Thoracic aorta (tissue), 2 donors: ENCODE measurements around the gene ZFY. TPM values are rescaled to one million over a fixed set of nuclear protein-coding genes. Genes with fewer than 3 reads are reported as not detected.
"Not testable (repeated sequence)": the region's sequence is repeated elsewhere in the genome, so short reads cannot be mapped to it uniquely, and the experiment has no call there.

Experiments
- ATAC-seq: fragments of 150-250 bp; one replicate; pipeline ENCODE4 v1.8.0; 2017; ENCODE audit warnings: low read depth; ENCODE audit not compliant: insufficient number of reproducible peaks, low FRiP score
- DNase-seq: peaks from one replicate; pipeline ENCODE4 v3.0.0-alpha.2; 2020; ENCODE audit warnings: low spot score
- H3K27ac ChIP-seq, 2 donors: fragments of 200-600 bp; sonication (generic); 1 replicate in 1 of 2; 2 replicates in 1 of 2; pipeline ENCODE4 v1.5.1; 2016; ENCODE audit warnings: mild to moderate bottlenecking in 2 of 2, moderate library complexity in 2 of 2
- H3K27me3 ChIP-seq: fragments of 200-600 bp; sonication (generic); replicated peaks from 2 replicates; pipeline ENCODE4 v1.6.0; 2016; ENCODE audit warnings: mild to moderate bottlenecking; ENCODE audit not compliant: insufficient read depth
- H3K36me3 ChIP-seq: fragments of 200-600 bp; sonication (generic); one replicate; pipeline ENCODE4 v1.5.1; 2016
- H3K4me1 ChIP-seq, 2 donors: fragments of 200-600 bp; sonication (generic); 1 replicate in 1 of 2; 2 replicates in 1 of 2; pipeline versions ENCODE4 v1.5.1 to v1.6.0; 2016; ENCODE audit warnings: low read depth in 2 of 2, mild to moderate bottlenecking in 1 of 2; ENCODE audit not compliant: control insufficient read depth in 1 of 2
- H3K4me3 ChIP-seq: fragments of 200-600 bp; sonication (generic); 2 replicates; pipeline ENCODE4 v1.5.1; 2016; ENCODE audit warnings: mild to moderate bottlenecking
- H3K9me3 ChIP-seq: fragments of 200-600 bp; sonication (generic); 2 replicates; pipeline ENCODE4 v1.5.1; 2016
- CTCF ChIP-seq: fragments of 200-600 bp; sonication (generic); IDR thresholded peaks from one replicate; pipeline ENCODE4 v1.5.1; 2019; ENCODE audit warnings: antibody characterized with exemption
- total RNA-seq, 2 donors: library from RNA; depleted of rRNA; stranded (reverse); fragments of >200 nt; gene quantifications; one replicate each; pipeline versions ENCODE4 v1.1.0 to v1.2.3, GENCODE V29; 2016

The ZFY gene
- total RNA-seq, 2 donors from 2014 or later: 13.1 to 14.0 TPM

DNA sequence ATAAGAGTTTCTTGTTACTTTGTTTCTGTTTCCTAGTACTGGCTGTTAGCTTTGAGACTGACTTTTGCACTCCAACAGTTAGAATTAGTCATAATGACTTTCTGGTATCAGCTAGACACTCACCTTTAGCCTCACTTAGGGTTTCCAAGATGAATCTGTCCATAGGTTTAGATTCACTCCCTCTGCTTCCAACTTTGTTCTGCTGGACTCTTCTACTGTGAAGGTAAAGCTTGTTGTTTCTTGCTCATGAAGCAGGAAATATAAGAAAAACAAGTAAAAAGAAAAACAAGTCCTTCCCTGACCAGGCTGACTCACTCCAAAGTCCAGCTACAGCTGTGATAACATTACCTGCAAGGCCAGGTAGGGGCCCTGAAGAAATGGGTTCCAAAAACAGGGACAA is 67.0 kb downstream of the ZFY start:
- DNase-seq (no peak), ATAC-seq (no peak)
- Histone ChIP-seq H3K9me3 (no peaks in the 10 kb centered on the region), H3K27me3 (no peaks in the 10 kb centered on the region), H3K27ac (peak overlapping the region; percentile 84 to 85), H3K4me3 (peak overlapping the region; percentile 68), H3K4me1 (peaks cover 3 to 38% of the 10 kb centered on the region in 2 donors), H3K36me3 (no peaks in the 10 kb centered on the region)
- no peak for TF ChIP-seq CTCF

DNA sequence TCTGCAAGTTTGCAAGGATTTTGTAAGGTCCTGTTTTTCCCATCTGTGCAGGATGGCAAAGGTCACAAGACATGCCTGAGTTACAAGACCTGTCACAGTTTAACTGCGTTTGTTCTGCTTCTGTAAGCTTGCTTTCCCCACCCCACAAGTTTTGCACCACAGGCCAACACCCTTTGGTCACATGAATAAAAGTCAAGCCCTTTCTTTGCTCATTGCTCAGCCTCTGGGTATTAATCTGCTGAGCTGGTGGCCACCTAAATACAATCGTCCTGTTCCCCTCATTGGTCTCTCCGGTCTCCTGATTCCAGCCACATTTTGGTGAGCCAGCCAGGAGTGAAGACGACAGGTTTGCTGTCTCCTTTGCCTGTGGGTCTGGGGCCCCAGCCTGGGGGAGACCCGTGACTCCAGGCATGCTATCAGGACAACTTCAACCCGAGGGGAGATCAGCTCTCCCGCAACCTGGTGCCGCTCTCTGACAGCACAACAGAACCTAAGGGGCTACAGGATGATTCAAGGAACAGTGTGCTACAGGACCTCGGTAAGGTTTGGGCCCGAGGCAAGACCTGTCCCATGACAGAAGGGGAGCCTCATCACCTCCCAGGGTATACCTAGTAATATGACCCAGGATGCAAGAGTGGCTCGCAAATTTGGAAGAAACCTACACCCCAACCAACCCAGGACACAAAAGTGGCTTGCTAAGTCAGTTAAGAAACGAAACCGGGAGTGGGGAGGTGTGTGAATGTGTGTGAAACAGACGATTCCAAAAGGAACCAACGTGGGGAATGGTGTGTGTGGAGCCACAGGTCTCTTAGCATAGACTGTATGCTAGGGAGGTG is 67.7 kb downstream of the ZFY start:
- Histone ChIP-seq H3K4me3 (peak overlapping the region; percentile 68), H3K27ac (peak overlapping the region; percentile 84 to 85), H3K36me3 (no peaks in the 10 kb centered on the region), H3K9me3 (no peaks in the 10 kb centered on the region), H3K4me1 (peaks cover 3 to 38% of the 10 kb centered on the region in 2 donors), H3K27me3 (no peaks in the 10 kb centered on the region)
- DNase-seq: no peak
- ATAC-seq: no peak
- TF ChIP-seq CTCF: no peak

- Histone ChIP-seq H3K4me1 (peaks cover 3 to 38% of the 10 kb centered on the region in 2 donors), H3K27me3 (no peaks in the 10 kb centered on the region), H3K27ac (peak overlapping the region; percentile 84 to 85), H3K36me3 (no peaks in the 10 kb centered on the region), H3K4me3 (peak overlapping the region; percentile 68), H3K9me3 (no peaks in the 10 kb centered on the region)
- ATAC-seq (no peak), DNase-seq (no peak)
- no peak for TF ChIP-seq CTCF
Measured at GRCh38 chrY:3003516-3003830, 68.3 kb downstream of the ZFY start.

DNA sequence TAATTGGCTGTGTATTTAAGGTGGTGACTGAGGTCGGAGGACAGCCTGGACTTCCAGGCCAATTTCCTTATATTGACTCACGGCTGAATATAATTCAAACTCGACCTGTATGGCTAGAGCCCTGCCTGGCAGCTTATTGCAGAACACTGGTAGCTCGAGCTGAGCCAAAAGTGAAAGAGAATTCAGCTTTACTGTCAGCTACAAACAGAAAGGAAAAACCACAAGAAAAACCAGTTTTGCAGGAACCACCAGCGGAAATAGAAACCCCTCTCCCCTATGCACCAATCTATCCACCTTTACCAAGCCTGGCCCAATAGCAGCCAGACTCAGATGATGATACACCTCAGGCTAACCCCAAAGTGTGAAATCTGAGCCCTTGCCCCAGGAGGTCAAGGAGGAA is 68.7 kb downstream of the ZFY start:
- H3K4me3 ChIP-seq: peak overlapping the region; percentile 68
- DNase-seq (no peak), ATAC-seq (no peak)
- peak overlapping the region; percentile 84 to 85 for H3K27ac ChIP-seq
- peaks cover 3 to 38% of the 10 kb centered on the region in 2 donors for H3K4me1 ChIP-seq
- TF ChIP-seq CTCF: no peak
- no peaks in the 10 kb centered on the region for H3K36me3 ChIP-seq
- H3K27me3 ChIP-seq: no peaks in the 10 kb centered on the region
- no peaks in the 10 kb centered on the region for H3K9me3 ChIP-seq

- peak overlapping the region in 1 of 2 donors; percentile 85 for H3K27ac ChIP-seq
- not testable (repeated sequence) for ATAC-seq, H3K27me3 ChIP-seq, H3K9me3 ChIP-seq, DNase-seq, H3K36me3 ChIP-seq
- peak overlapping the region; percentile 68 for H3K4me3 ChIP-seq
- H3K4me1 ChIP-seq: peaks cover 3 to 32% of the 10 kb centered on the region in 2 donors
Measured at GRCh38 chrY:3006031-3006430, 70.8 kb downstream of the ZFY start.
